Ishikawa (cell line): Measurements from ENCODE around the gene NRIP2.

ENCODE experiments used
- EP300 ChIP-seq: IDR thresholded peaks from 2 replicates; pipeline ENCODE4 v1.6.1; 2012; ENCODE audit warnings: borderline replicate concordance
- MAX ChIP-seq: IDR thresholded peaks from 2 replicates; pipeline ENCODE4 v1.6.1; 2012
- NFIC ChIP-seq: IDR thresholded peaks from 2 replicates; pipeline ENCODE4 v1.6.1; 2012
- RAD21 ChIP-seq: IDR thresholded peaks from 2 replicates; pipeline ENCODE4 v1.6.1; 2012; ENCODE audit warnings: low read depth
- TAF1 ChIP-seq: IDR thresholded peaks from 2 replicates; pipeline ENCODE4 v1.6.1; 2012; ENCODE audit warnings: low read depth, mild to moderate bottlenecking
- TCF12 ChIP-seq: IDR thresholded peaks from 2 replicates; pipeline ENCODE4 v1.6.1; 2012; ENCODE audit warnings: low read depth
- TEAD4 ChIP-seq: IDR thresholded peaks from 2 replicates; pipeline ENCODE4 v1.6.1; 2012
- YY1 ChIP-seq: IDR thresholded peaks from 2 replicates; pipeline ENCODE4 v1.6.1; 2012; ENCODE audit warnings: low read depth
- TF ChIP-seq, protein P1 (sequence below): IDR thresholded peaks from 2 replicates; pipeline ENCODE4 v1.6.1; 2012; ENCODE audit warnings: low read depth, mild to moderate bottlenecking

DNA sequence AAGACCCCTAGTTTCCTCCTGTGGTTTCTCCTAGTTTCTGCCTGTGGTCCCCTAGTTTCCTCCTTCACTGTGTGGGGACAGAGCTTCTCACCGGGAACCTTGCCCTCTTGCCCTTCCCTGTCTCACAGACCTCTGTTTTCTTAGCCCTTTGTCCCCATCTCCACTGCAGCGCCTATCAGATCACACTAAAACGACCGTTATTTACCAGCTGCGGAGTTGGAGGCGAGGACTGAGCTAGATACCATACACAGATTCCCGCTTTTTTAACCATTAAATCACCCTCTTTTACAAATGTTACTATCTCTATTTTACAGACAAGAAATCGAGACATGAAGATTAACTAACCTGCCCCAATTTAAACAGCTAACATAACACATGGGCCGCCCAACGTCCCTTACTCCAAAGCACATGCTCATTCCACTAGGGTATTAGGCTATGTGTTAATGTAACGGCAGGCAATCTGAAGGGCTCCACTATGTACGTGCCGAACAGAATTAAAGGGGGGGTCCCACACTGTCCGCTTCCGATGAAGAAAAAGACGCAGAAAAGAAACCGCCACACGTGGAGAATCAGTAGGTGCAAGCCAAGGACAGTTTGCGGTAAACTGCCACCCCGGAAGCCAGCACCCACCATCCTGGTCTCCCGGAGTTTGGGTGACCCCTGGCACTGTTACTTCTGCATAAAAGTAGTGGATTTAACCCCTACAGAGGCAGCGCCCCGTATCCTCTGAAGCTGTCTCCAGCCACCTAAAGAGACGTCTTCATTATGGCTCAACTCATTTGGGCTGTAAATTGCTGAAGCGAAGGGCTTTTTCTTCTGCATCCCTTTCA is 41.9 kb downstream of the NRIP2 start:
- TF ChIP-seq TAF1 (no peak), MAX (no peak), EP300 (no peak), YY1 (no peak), NFIC (no peak), RAD21 (no peak), TEAD4 (no peak), TCF12 (no peak)
- TF ChIP-seq, protein P1, sequence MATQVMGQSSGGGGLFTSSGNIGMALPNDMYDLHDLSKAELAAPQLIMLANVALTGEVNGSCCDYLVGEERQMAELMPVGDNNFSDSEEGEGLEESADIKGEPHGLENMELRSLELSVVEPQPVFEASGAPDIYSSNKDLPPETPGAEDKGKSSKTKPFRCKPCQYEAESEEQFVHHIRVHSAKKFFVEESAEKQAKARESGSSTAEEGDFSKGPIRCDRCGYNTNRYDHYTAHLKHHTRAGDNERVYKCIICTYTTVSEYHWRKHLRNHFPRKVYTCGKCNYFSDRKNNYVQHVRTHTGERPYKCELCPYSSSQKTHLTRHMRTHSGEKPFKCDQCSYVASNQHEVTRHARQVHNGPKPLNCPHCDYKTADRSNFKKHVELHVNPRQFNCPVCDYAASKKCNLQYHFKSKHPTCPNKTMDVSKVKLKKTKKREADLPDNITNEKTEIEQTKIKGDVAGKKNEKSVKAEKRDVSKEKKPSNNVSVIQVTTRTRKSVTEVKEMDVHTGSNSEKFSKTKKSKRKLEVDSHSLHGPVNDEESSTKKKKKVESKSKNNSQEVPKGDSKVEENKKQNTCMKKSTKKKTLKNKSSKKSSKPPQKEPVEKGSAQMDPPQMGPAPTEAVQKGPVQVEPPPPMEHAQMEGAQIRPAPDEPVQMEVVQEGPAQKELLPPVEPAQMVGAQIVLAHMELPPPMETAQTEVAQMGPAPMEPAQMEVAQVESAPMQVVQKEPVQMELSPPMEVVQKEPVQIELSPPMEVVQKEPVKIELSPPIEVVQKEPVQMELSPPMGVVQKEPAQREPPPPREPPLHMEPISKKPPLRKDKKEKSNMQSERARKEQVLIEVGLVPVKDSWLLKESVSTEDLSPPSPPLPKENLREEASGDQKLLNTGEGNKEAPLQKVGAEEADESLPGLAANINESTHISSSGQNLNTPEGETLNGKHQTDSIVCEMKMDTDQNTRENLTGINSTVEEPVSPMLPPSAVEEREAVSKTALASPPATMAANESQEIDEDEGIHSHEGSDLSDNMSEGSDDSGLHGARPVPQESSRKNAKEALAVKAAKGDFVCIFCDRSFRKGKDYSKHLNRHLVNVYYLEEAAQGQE: no peak
